Liver (tissue), 9 donors: Measurements from ENCODE around the gene VASP. TPM values are rescaled to one million over a fixed set of nuclear protein-coding genes. Genes with fewer than 3 reads are reported as not detected.

ENCODE experiments used
- DNase-seq: peaks from one replicate; pipeline ENCODE4 v3.0.0-alpha.2; 2017; ENCODE audit warnings: low spot score
- H3K27ac ChIP-seq, 2 donors: one replicate each; pipeline ENCODE4 v1.7.0; 2013; ENCODE audit warnings: inconsistent platforms in 2 of 2, low read length in 2 of 2, control low read depth in 1 of 2, low read depth in 1 of 2, mild to moderate bottlenecking in 1 of 2
- H3K27me3 ChIP-seq, 4 donors: one replicate each; pipeline versions ENCODE4 v1.6.1 to v1.7.0; 2013; ENCODE audit warnings: low read length in 3 of 4, inconsistent platforms in 1 of 4, mild to moderate bottlenecking in 1 of 4, moderate library complexity in 1 of 4; ENCODE audit not compliant: control insufficient read depth in 4 of 4, insufficient read depth in 4 of 4
- H3K36me3 ChIP-seq, 4 donors: one replicate each; pipeline versions ENCODE4 v1.6.1 to v1.7.0; 2013; ENCODE audit warnings: low read length in 3 of 4, mild to moderate bottlenecking in 3 of 4, low read depth in 1 of 4, moderate library complexity in 1 of 4; ENCODE audit not compliant: control insufficient read depth in 4 of 4, insufficient read depth in 3 of 4
- H3K4me1 ChIP-seq, 4 donors: one replicate each; pipeline versions ENCODE4 v1.6.1 to v1.7.0; 2013; ENCODE audit warnings: low read length in 3 of 4, mild to moderate bottlenecking in 3 of 4, moderate library complexity in 1 of 4; ENCODE audit not compliant: control insufficient read depth in 4 of 4, insufficient read depth in 4 of 4
- H3K4me3 ChIP-seq, 3 donors: one replicate each; pipeline versions ENCODE4 v1.6.1 to v1.7.0; 2013; ENCODE audit warnings: low read length in 3 of 3, control low read depth in 1 of 3, low read depth in 1 of 3, mild to moderate bottlenecking in 1 of 3
- H3K9ac ChIP-seq, 2 donors: one replicate each; pipeline ENCODE4 v1.7.0; 2013; ENCODE audit warnings: low read length in 2 of 2, mild to moderate bottlenecking in 2 of 2, moderate library complexity in 2 of 2, control low read depth in 1 of 2, low read depth in 1 of 2
- H3K9me3 ChIP-seq, 4 donors: one replicate each; pipeline versions ENCODE4 v1.6.1 to v1.7.0; 2013; ENCODE audit warnings: low read length in 3 of 4; ENCODE audit not compliant: control insufficient read depth in 4 of 4
- EGR1 ChIP-seq, 2 donors: IDR thresholded peaks; 2 replicates each; pipeline ENCODE4 v1.6.1; 2016 to 2018; ENCODE audit warnings: antibody characterized with exemption in 2 of 2, low read depth in 2 of 2
- FOXA1 ChIP-seq: IDR thresholded peaks from 2 replicates; pipeline ENCODE4 v1.6.1; 2016; ENCODE audit warnings: antibody characterized with exemption
- FOXA2 ChIP-seq: IDR thresholded peaks from 2 replicates; pipeline ENCODE4 v1.6.1; 2016; ENCODE audit warnings: antibody characterized with exemption
- GABPA ChIP-seq, 2 donors: IDR thresholded peaks in 1 of 2; conservative IDR thresholded peaks in 1 of 2; 2 replicates each; pipeline ENCODE4 v1.6.1; 2016; ENCODE audit warnings: antibody characterized with exemption in 2 of 2, mild to moderate bottlenecking in 1 of 2, moderate library complexity in 1 of 2
- HNF4A ChIP-seq, 2 donors: conservative IDR thresholded peaks; 2 replicates each; pipeline ENCODE4 v1.6.1; 2016; ENCODE audit warnings: antibody characterized with exemption in 2 of 2, mild to moderate bottlenecking in 2 of 2
- HNF4G ChIP-seq: IDR thresholded peaks from 2 replicates; pipeline ENCODE4 v1.6.1; 2016; ENCODE audit warnings: antibody characterized with exemption
- JUND ChIP-seq, 2 donors: IDR thresholded peaks; 2 replicates each; pipeline ENCODE4 v1.6.1; 2016; ENCODE audit warnings: antibody characterized with exemption in 2 of 2
- RXRA ChIP-seq, 2 donors: IDR thresholded peaks; 2 replicates each; pipeline ENCODE4 v1.6.1; 2017 to 2018; ENCODE audit warnings: antibody characterized with exemption in 2 of 2, mild to moderate bottlenecking in 1 of 2
- SP1 ChIP-seq: IDR thresholded peaks from 2 replicates; pipeline ENCODE4 v1.6.1; 2018; ENCODE audit warnings: antibody characterized with exemption, mild to moderate bottlenecking
- YY1 ChIP-seq: IDR thresholded peaks from 2 replicates; pipeline ENCODE4 v1.6.1; 2016; ENCODE audit warnings: antibody characterized with exemption, mild to moderate bottlenecking
- WGBS: extraction: QIAGEN DNeasy Blood & Tissue Kit; methylation state at CpG from one replicate; pipeline ENCODE4 v1.1.7; 2013; 5-methylcytosine and 5-hydroxymethylcytosine counted together
- polyA plus RNA-seq, 2 donors: library from polyadenylated mRNA; stranded (reverse) in 1 of 2; unstranded in 1 of 2; fragments of 200-250 nt in 1 of 2; fragments of >200 nt in 1 of 2; fragmentation: Nextera tagmentation in 1 of 2; extraction: Ambion mirVana in 1 of 2; gene quantifications; one replicate each; pipeline versions ENCODE4 v1.2.1 to v1.2.3, GENCODE V29; 2013 to 2015
- total RNA-seq, 2 donors: library from RNA; depleted of rRNA; stranded (reverse); fragments of >200 nt; gene quantifications; one replicate each; pipeline ENCODE4 v1.2.3, GENCODE V29; 2014
- TF ChIP-seq, protein P1 (sequence below): IDR thresholded peaks from 2 replicates; pipeline ENCODE4 v1.6.1; 2016; ENCODE audit warnings: antibody characterized with exemption
- TF ChIP-seq, protein P2 (sequence below): IDR thresholded peaks from 2 replicates; pipeline ENCODE4 v1.6.1; 2016; ENCODE audit warnings: antibody characterized with exemption
- TF ChIP-seq, protein P3 (sequence below): IDR thresholded peaks from 2 replicates; pipeline ENCODE4 v1.6.1; 2016; ENCODE audit warnings: antibody characterized with exemption, mild to moderate bottlenecking
- TF ChIP-seq, protein P4 (sequence below): IDR thresholded peaks from 2 replicates; pipeline ENCODE4 v1.6.1; 2016; ENCODE audit warnings: antibody characterized with exemption
- donor health status: healthy.
- donor health status: healthy.
- donor health status: healthy.
- donor health status: healthy.
- donor health status: healthy.

VASP gene
- total and polyA plus RNA-seq, 4 donors, result 7.3 to 29.1 (median 22.7) TPM

DNA sequence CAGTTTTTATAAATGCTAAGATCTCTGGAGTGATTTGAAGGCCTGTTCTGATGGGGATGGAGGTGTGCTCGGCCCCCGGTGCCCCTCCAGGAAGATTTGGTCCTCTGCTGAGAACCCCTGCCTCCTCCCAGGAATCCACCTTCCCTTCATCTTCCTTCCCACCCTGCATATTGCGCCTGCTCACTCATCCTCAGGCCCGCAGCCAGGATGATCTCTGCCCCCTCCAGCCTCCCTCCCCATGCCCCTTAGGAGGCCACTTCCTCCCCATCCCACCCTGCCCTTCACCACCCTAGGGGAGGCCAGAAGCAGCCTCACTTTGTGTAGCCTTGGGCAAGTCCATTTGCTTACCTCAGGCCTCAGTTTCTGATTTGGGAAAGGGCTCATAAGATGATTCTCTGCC, 19.7 kb downstream of the VASP start:
- Histone ChIP-seq H3K4me3 (no peak overlapping the region), H3K9ac (no peak overlapping the region), H3K27me3 (no peaks in the 10 kb centered on the region), H3K9me3 (no peaks in the 10 kb centered on the region), H3K4me1 (peaks cover 5 to 23% (median 9%) of the 10 kb centered on the region in 4 donors), H3K36me3 (peaks cover 0 to 15% (median 4%) of the 10 kb centered on the region in 4 donors), H3K27ac (no peak overlapping the region)
- TF ChIP-seq RXRA (IDR thresholded peaks at IDR 0.05) (no peak), YY1 (no peak), JUND (IDR thresholded peaks at IDR 0.05) (no peak)
- 85% methylated on average over 4 of the region's 4 CpGs for WGBS
- no peak for DNase-seq

DNA sequence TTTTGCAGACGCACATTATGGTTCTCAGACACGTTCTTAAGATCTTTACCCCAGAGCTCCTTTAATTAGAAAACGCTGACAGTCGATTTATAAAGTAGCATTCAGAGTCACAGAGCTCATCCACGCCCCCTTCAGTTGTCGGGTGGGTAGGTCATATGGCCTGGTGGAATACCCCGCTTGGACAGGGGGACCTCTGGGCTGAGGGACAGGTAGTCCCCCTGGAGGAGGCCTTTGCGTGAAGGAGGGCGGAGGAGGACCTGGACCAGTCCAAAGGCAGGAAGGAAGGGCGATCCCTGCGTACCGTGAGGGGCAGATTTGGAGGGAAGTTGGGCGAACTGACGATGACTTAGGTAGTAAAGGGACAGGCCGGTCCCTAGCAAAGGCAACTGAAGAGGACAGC, 20.5 kb downstream of the VASP start:
- Histone ChIP-seq H3K27me3 (no peaks in the 10 kb centered on the region), H3K27ac (no peak overlapping the region), H3K9ac (no peak overlapping the region), H3K4me3 (no peak overlapping the region), H3K9me3 (no peaks in the 10 kb centered on the region), H3K4me1 (peaks cover 5 to 23% (median 9%) of the 10 kb centered on the region in 4 donors), H3K36me3 (peaks cover 0 to 11% (median 2%) of the 10 kb centered on the region in 4 donors)
- no peak for TF ChIP-seq YY1
- TF ChIP-seq, protein P1, sequence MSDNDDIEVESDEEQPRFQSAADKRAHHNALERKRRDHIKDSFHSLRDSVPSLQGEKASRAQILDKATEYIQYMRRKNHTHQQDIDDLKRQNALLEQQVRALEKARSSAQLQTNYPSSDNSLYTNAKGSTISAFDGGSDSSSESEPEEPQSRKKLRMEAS, result no peak
- no peak for TF ChIP-seq SP1
- WGBS, result 88% methylated on average over 15 of the region's 15 CpGs
- DNase-seq, result no peak

DNA sequence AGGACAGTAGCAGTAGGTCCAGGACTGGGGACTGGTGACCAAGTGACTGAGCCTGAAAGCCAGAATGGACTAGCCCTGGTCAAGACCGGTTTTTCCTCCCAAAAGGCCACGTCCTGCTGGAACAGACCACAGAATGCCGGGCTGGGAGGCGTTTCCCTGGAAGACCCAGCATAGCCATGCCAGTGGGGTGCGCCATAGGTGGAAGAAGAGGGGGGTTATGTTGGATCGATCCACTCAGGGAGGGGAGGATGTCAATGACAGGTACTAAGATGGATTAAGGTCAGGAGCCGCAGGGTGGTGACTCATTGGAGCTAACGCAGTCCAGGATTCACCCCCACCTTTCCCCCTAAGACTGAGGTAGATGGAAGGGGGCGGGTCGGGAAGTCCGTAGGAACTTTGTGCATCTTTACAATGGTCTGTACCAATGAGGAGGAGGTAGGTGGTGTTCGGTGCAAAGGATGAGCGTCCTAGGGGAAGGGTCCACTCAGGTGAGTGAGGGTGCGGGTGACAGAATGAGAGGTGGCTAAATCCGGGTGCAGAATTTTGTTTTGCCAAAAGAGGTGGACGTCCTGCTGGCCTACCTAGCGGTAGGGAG, 21.0 kb downstream of the VASP start:
- peaks cover 5 to 23% (median 9%) of the 10 kb centered on the region in 4 donors for H3K4me1 ChIP-seq
- DNase-seq, result no peak

More for the DNA sequence above, 21.0 kb downstream of the VASP start:
- H3K36me3 ChIP-seq, result peaks cover 0 to 11% (median under 1%) of the 10 kb centered on the region in 4 donors
- no peaks in the 10 kb centered on the region for H3K27me3 ChIP-seq
- TF ChIP-seq, protein P2, sequence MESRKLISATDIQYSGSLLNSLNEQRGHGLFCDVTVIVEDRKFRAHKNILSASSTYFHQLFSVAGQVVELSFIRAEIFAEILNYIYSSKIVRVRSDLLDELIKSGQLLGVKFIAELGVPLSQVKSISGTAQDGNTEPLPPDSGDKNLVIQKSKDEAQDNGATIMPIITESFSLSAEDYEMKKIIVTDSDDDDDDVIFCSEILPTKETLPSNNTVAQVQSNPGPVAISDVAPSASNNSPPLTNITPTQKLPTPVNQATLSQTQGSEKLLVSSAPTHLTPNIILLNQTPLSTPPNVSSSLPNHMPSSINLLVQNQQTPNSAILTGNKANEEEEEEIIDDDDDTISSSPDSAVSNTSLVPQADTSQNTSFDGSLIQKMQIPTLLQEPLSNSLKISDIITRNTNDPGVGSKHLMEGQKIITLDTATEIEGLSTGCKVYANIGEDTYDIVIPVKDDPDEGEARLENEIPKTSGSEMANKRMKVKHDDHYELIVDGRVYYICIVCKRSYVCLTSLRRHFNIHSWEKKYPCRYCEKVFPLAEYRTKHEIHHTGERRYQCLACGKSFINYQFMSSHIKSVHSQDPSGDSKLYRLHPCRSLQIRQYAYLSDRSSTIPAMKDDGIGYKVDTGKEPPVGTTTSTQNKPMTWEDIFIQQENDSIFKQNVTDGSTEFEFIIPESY, result no peak
- TF ChIP-seq, protein P1, result no peak
- no peak for TF ChIP-seq YY1
- TF ChIP-seq HNF4G, result no peak
- TF ChIP-seq FOXA2, result no peak
- no peak for TF ChIP-seq FOXA1
- TF ChIP-seq GABPA (IDR thresholded peaks at IDR 0.05 in 1 of 2, conservative IDR thresholded peaks at IDR 0.05 in 1 of 2), result no peak
- no peak for TF ChIP-seq SP1
- TF ChIP-seq HNF4A (conservative IDR thresholded peaks at IDR 0.05), result no peak
- TF ChIP-seq, protein P3, sequence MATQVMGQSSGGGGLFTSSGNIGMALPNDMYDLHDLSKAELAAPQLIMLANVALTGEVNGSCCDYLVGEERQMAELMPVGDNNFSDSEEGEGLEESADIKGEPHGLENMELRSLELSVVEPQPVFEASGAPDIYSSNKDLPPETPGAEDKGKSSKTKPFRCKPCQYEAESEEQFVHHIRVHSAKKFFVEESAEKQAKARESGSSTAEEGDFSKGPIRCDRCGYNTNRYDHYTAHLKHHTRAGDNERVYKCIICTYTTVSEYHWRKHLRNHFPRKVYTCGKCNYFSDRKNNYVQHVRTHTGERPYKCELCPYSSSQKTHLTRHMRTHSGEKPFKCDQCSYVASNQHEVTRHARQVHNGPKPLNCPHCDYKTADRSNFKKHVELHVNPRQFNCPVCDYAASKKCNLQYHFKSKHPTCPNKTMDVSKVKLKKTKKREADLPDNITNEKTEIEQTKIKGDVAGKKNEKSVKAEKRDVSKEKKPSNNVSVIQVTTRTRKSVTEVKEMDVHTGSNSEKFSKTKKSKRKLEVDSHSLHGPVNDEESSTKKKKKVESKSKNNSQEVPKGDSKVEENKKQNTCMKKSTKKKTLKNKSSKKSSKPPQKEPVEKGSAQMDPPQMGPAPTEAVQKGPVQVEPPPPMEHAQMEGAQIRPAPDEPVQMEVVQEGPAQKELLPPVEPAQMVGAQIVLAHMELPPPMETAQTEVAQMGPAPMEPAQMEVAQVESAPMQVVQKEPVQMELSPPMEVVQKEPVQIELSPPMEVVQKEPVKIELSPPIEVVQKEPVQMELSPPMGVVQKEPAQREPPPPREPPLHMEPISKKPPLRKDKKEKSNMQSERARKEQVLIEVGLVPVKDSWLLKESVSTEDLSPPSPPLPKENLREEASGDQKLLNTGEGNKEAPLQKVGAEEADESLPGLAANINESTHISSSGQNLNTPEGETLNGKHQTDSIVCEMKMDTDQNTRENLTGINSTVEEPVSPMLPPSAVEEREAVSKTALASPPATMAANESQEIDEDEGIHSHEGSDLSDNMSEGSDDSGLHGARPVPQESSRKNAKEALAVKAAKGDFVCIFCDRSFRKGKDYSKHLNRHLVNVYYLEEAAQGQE, result no peak
- TF ChIP-seq, protein P4, sequence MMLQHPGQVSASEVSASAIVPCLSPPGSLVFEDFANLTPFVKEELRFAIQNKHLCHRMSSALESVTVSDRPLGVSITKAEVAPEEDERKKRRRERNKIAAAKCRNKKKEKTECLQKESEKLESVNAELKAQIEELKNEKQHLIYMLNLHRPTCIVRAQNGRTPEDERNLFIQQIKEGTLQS, result no peak
- TF ChIP-seq EGR1 (IDR thresholded peaks at IDR 0.05; ENCODE audit: low read depth in 2 of 2), result no peak
- no peak overlapping the region for H3K27ac ChIP-seq
- H3K9me3 ChIP-seq, result no peaks in the 10 kb centered on the region
- no peak overlapping the region for H3K4me3 ChIP-seq
- no peak overlapping the region for H3K9ac ChIP-seq
- 45% methylated on average over 17 of the region's 17 CpGs for WGBS
